Measurements from ENCODE around the gene TC2N. TPM values are rescaled to one million over a fixed set of nuclear protein-coding genes. Genes with fewer than 3 reads are reported as not detected.

The TC2N gene
- total and polyA plus RNA-seq, 9 of the 15 experiments (the other 6 are each of a cell fraction or from before 2014, with no cell fraction given) = 2.0 to 12.5 (median 7.3) TPM

DNA sequence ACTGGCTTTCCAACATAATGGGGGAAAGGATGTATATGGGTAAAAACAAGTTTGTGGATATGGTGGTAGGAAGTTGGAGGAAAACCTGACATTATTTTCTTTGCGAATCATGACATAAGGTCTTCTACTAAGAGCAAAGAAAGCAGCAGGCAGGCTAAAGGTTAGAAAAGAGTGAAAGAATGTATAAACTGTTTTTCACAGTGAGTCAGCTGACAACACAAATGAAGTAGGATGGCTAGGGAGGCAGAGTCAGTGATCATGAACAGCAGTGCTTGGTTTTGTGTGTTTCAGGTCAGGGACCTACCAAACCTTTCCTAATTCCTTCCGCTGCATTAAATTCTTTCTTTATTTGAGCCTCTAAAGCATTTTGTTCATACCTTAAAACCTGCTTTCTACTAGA lies 89.1 kb downstream of the TC2N start:
- in situ Hi-C loops (cut with MboI) (no loop called here), intact Hi-C loops (cut with micrococcal nuclease) (no loop called here)
- ChIA-PET CTCF (ENCODE audit: low intra/inter-chr PET ratio) (no interaction called here), POLR2A (no interaction called here)
- TF ChIP-seq ZNF77 (CRISPR knock-in tag; IDR thresholded peaks at IDR 0.05) (no peak), DDX20 (tag; IDR thresholded peaks at IDR 0.05; ENCODE audit: low read depth) (no peak)
- no peaks in the 10 kb centered on the region for H3K27me3 ChIP-seq (ENCODE audit: control insufficient read depth in 2 of 2, insufficient read depth in 2 of 2, low read length in 2 of 2)
- no TSS peak for BruUV-seq (replicated peaks)
- no peak overlapping the region for H2AFZ ChIP-seq (ENCODE audit: low read depth, low read length)
- no peak overlapping the region for H3K4me2 ChIP-seq (ENCODE audit: insufficient read depth, low read length)
- ATAC-seq (no peak), DNase-seq (ENCODE audit: extremely low read depth in 1 of 4, low spot score in 3 of 4) (no peak), FAIRE-seq (no peak)
- no peaks in the 10 kb centered on the region for H3K9me1 ChIP-seq (ENCODE audit: control insufficient read depth, insufficient read depth, low read length)
- H3K4me3 ChIP-seq = no peak overlapping the region
- H3K4me1 ChIP-seq (replicated peaks in 1 of 2; ENCODE audit: control insufficient read depth in 2 of 2, insufficient read depth in 2 of 2, low read length in 2 of 2) = peaks cover 0 to 15% of the 10 kb centered on the region in 2 experiments; a peak in 4 of 5 replicates
- WGBS (ENCODE audit: insufficient coverage, low coverage, missing lambda C conversion rate) = 73% methylated on average over 2 of the region's 2 CpGs
- H4K20me1 ChIP-seq (replicated peaks; ENCODE audit: control insufficient read depth, insufficient read depth, low read length) = no peaks in the 10 kb centered on the region
- no peak overlapping the region for H3K9ac ChIP-seq (ENCODE audit: insufficient read depth in 1 of 2, low read depth in 2 of 2, low read length in 2 of 2)
- no peaks in the 10 kb centered on the region for H3K9me3 ChIP-seq (replicated peaks; ENCODE audit: control insufficient read depth, insufficient read depth, low read depth, low read length)
- no peaks in the 10 kb centered on the region for H3K79me2 ChIP-seq (ENCODE audit: control insufficient read depth, insufficient read depth, low read length)
- H3K36me3 ChIP-seq (ENCODE audit: control insufficient read depth, insufficient read depth, low read length) = no peaks in the 10 kb centered on the region
- H3K27ac ChIP-seq (ENCODE audit: extremely low read depth, low read depth, low read length) = no peak overlapping the region

DNA sequence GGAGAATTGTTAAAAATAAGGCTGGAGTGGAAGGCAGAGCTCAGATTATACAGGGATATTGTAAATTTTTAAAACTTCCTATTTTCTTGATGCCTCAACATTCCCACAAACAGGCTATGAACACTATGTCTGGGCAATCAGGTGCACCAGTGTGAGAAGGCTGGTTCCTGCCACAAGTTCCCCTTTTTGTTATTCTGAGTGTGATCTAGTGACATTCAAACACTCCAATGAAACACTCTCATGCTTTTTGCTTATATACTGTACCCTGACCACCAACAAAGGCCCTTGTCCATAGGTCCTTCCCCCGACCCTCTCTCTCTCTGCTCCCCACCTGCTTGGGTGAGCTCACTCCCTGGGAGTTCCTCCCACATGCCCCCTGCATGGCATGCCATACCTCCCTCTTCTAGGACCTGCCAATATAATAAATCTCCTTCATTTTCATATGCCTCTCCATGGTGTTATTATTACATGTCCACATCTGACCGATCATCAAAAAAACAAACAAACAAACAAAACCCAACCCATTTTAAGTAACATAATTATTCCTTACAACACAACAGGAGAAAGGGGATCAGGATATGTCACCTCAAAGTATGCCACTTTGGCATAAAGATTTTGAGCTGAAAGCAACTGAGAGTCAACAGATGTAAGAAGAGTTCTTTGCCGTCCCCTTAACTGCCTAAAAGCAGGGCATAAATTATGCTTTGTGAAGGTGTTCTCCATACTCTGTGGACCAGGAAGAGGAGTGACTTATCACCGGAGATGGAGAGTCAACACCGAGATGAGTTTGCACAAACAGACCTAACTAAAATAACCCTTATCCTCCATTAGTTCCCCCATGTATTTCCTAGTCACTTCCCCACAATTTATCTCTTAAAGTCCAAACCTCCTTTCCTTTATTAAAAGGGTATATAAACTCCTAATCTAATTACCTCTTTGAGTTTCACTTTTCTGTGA lies 92.9 kb downstream of the TC2N start:
- Histone ChIP-seq H2AFZ (ENCODE audit: low read depth, low read length) (peak overlapping the region; percentile 48), H3K36me3 (ENCODE audit: control insufficient read depth, insufficient read depth, low read length) (no peaks in the 10 kb centered on the region), H3K27me3 (ENCODE audit: control insufficient read depth in 2 of 2, insufficient read depth in 2 of 2, low read length in 2 of 2) (no peaks in the 10 kb centered on the region), H3K9me3 (replicated peaks; ENCODE audit: control insufficient read depth, insufficient read depth, low read depth, low read length) (no peaks in the 10 kb centered on the region), H4K20me1 (replicated peaks; ENCODE audit: control insufficient read depth, insufficient read depth, low read length) (no peaks in the 10 kb centered on the region), H3K79me2 (ENCODE audit: control insufficient read depth, insufficient read depth, low read length) (no peaks in the 10 kb centered on the region), H3K27ac (ENCODE audit: extremely low read depth, low read depth, low read length) (peak overlapping the region; percentile 20; the same call in 2 of the 3 replicates), H3K4me1 (replicated peaks in 1 of 2; ENCODE audit: control insufficient read depth in 2 of 2, insufficient read depth in 2 of 2, low read length in 2 of 2) (peaks cover 0 to 15% of the 10 kb centered on the region in 2 experiments; a peak in 4 of 5 replicates), H3K9ac (ENCODE audit: insufficient read depth in 1 of 2, low read depth in 2 of 2, low read length in 2 of 2) (no peak overlapping the region), H3K4me3 (no peak overlapping the region), H3K9me1 (ENCODE audit: control insufficient read depth, insufficient read depth, low read length) (no peaks in the 10 kb centered on the region), H3K4me2 (ENCODE audit: insufficient read depth, low read length) (peak overlapping the region; percentile 19; the same call in 1 of the 2 replicates)
- ChIA-PET CTCF (ENCODE audit: low intra/inter-chr PET ratio) (no interaction called here), POLR2A (interaction anchor here (0.7 kb wide), 1 partner anchor 449 kb away, joined by 3 read pairs; no protein-coding TSS in a partner anchor)
- BruUV-seq (replicated peaks) = no TSS peak
- intact Hi-C loops (cut with micrococcal nuclease) = no loop called here
- FAIRE-seq (peak; percentile 40), ATAC-seq (peak; percentile 85), DNase-seq (ENCODE audit: extremely low read depth in 1 of 4, low spot score in 3 of 4) (peak in 2 of 4 experiments; percentile 14 to 30)
- WGBS (ENCODE audit: insufficient coverage, low coverage, missing lambda C conversion rate) = 10% methylated on average over 5 of the region's 5 CpGs
- in situ Hi-C loops (cut with MboI) = no loop called here
- TF ChIP-seq RBM34 (IDR thresholded peaks at IDR 0.05; ENCODE audit: borderline replicate concordance, insufficient read depth, low read length) (no peak), ZNF316 (IDR thresholded peaks at IDR 0.05) (peak; percentile 32; the same call in 1 of the 2 replicates), NFYB (IDR thresholded peaks at IDR 0.05; ENCODE audit: extremely low read depth, insufficient read length) (no peak), NEUROD1 (IDR thresholded peaks at IDR 0.05; ENCODE audit: borderline replicate concordance, low read depth, low read length, partially characterized antibody) (no peak), JUND (IDR thresholded peaks at IDR 0.05; ENCODE audit: borderline replicate concordance, low read depth, low read length) (no peak), JUND (tag; IDR thresholded peaks at IDR 0.05; ENCODE audit: borderline replicate concordance, low read depth, low read length) (peak; percentile 16; the same call in 1 of the 3 replicates), HDGF (IDR thresholded peaks at IDR 0.05) (no peak), KAT2B (IDR thresholded peaks at IDR 0.05; ENCODE audit: low read depth, low read length) (no peak), TEAD4 (IDR thresholded peaks at IDR 0.05; ENCODE audit: low read length) (no peak), TEAD4 (CRISPR knock-in tag; IDR thresholded peaks at IDR 0.05; ENCODE audit: borderline replicate concordance) (no peak)
- TF ChIP-seq, protein P1, sequence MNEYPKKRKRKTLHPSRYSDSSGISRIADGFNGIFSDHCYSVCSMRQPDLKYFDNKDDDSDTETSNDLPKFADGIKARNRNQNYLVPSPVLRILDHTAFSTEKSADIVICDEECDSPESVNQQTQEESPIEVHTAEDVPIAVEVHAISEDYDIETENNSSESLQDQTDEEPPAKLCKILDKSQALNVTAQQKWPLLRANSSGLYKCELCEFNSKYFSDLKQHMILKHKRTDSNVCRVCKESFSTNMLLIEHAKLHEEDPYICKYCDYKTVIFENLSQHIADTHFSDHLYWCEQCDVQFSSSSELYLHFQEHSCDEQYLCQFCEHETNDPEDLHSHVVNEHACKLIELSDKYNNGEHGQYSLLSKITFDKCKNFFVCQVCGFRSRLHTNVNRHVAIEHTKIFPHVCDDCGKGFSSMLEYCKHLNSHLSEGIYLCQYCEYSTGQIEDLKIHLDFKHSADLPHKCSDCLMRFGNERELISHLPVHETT (CRISPR knock-in tag; conservative IDR thresholded peaks at IDR 0.05 in 1 of 2, IDR thresholded peaks at IDR 0.05 in 1 of 2) = peak in 1 of 2 experiments; percentile 62; a peak in 1 of 4 replicates
